Fibroblast of mammary gland (primary cell): ENCODE data around the gene DOK7.

Experiments used
- DNase-seq: peaks from one replicate; pipeline ENCODE4 v3.0.0-alpha.2; 2010; ENCODE audit warnings: low read depth
- H3K4me3 ChIP-seq: 2 replicates; pipeline ENCODE4 v1.5.1; 2011; ENCODE audit warnings: low read depth, mild to moderate bottlenecking, low read length, moderate library complexity; ENCODE audit not compliant: control insufficient read depth
- TF ChIP-seq, protein P1 (sequence below): conservative IDR thresholded peaks from 2 replicates; pipeline ENCODE4 v1.5.1; 2011; ENCODE audit warnings: low read depth, low read length, inconsistent platforms; ENCODE audit not compliant: control insufficient read depth, insufficient read depth

DOK7 gene, protein sequence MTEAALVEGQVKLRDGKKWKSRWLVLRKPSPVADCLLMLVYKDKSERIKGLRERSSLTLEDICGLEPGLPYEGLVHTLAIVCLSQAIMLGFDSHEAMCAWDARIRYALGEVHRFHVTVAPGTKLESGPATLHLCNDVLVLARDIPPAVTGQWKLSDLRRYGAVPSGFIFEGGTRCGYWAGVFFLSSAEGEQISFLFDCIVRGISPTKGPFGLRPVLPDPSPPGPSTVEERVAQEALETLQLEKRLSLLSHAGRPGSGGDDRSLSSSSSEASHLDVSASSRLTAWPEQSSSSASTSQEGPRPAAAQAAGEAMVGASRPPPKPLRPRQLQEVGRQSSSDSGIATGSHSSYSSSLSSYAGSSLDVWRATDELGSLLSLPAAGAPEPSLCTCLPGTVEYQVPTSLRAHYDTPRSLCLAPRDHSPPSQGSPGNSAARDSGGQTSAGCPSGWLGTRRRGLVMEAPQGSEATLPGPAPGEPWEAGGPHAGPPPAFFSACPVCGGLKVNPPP

DNA sequence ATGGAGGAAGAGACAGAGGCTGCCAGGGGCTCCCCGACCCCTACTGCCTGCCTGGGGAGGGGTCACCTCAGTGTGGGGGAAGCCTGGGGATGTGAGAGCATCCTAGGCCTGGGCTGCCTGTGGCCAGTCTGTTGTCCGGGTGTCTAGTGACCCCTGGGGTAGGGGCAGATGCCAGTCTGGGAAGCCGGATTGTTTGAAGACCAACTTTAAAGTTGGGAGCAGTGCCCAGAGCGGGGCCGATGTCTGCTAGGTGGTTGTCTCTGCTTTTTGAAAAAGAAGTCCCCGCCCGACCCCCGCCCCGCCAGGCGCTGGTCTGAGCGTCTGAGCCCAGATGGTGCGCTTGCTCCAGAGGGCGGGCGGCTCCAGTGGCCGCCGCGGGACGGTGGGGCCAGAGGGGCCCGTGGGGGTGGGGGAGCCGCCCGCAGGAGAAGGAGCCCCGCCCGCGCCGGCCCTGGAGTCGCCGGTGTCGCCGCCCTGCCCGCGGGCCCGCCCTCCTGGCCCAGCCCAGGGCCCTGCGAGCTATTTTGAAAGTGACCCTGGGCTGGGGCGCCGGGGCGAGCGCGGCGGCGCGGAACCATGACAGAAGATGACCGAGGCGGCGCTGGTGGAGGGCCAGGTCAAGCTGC, at the start of gene DOK7:
DOK7 (plus strand) TSS at position 517 of the 626 bp plus-strand sequence; CDS start at position 587, 70 bp downstream.
- no peak within 1 kb of the TSS for H3K4me3 ChIP-seq
- DNase-seq, result no peak
- TF ChIP-seq, protein P1, sequence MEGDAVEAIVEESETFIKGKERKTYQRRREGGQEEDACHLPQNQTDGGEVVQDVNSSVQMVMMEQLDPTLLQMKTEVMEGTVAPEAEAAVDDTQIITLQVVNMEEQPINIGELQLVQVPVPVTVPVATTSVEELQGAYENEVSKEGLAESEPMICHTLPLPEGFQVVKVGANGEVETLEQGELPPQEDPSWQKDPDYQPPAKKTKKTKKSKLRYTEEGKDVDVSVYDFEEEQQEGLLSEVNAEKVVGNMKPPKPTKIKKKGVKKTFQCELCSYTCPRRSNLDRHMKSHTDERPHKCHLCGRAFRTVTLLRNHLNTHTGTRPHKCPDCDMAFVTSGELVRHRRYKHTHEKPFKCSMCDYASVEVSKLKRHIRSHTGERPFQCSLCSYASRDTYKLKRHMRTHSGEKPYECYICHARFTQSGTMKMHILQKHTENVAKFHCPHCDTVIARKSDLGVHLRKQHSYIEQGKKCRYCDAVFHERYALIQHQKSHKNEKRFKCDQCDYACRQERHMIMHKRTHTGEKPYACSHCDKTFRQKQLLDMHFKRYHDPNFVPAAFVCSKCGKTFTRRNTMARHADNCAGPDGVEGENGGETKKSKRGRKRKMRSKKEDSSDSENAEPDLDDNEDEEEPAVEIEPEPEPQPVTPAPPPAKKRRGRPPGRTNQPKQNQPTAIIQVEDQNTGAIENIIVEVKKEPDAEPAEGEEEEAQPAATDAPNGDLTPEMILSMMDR, result no peak

DNA sequence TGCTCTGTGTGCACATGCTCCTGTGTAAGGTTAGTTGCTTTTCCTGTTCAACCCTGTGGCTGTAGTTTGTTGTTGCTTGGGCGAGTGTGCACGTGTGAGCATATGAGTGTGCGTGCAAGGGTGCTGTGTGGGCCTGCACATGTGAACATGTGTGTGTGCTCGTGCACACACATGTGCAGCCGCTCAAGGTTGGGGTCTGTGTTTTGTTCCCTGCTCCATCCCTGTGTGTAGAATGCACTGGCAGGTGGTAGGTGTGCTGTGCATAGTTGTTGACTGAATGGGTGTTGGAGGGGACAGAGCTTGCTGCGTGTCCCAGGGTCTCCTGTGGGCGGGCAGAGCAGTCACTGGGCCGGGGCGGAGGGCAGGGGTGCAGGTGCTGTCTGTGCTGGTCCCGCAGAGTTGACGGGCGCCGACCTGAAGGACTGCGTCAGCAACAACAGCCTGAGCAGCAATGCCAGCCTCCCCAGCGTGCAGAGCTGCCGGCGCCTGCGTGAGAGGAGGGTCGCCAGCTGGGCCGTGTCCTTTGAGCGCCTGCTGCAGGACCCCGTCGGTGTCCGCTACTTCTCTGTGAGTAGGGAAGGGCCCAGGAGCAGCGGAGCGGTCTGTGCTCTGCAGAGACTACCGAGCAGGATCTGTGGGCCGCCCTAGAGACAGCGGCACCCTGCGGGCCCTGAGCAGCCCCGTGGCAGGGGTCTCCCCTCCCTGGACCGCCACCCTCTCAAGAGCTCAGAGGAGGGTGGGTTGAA, 49.3 kb upstream of the DOK7 start:
- TF ChIP-seq, protein P1, result no peak
- DNase-seq, result no peak
- no peak overlapping the region for H3K4me3 ChIP-seq

DNA sequence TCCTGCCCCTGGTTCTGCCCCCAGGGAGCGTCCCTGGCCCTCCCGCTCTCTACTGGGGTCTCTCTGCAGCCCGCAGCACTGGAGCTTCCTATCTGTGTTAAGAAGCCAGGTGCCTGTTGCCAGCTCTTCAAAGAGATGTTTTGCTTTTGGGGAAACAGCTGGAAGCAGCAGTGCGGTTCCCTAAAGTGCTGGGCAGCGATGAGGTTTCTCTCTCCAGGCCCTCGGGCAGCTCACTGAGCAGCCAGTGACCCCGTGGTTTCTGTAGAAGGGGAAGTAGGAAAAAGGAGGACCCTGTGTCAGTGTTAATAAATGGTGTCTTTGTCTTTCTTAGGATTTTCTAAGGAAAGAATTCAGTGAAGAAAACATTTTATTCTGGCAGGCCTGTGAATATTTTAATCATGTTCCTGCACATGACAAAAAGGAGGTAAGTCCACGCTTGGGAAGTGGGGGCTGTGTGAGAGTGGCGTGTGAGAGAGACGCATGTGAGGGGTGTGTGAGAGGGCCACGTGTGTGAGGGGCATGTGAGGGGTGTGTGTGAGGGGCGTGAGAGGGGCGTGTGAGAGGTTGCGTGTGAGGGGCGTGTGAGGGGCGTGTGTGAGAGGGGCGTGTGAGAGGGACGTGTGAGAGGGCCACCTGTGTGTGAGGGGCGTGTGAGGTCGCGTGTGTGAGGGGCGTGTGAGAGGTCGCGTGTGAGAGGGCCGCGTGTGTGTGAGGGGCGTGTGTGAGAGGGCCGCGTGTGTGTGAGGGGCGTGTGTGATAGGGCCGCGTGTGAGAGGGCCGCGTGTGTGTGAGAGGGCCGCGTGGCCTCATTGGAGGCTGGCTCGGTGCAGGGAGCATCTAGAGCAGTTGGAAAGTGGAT, 48.5 kb upstream of the DOK7 start:
- TF ChIP-seq, protein P1, result no peak
- no peak for DNase-seq
- no peak overlapping the region for H3K4me3 ChIP-seq

DNA sequence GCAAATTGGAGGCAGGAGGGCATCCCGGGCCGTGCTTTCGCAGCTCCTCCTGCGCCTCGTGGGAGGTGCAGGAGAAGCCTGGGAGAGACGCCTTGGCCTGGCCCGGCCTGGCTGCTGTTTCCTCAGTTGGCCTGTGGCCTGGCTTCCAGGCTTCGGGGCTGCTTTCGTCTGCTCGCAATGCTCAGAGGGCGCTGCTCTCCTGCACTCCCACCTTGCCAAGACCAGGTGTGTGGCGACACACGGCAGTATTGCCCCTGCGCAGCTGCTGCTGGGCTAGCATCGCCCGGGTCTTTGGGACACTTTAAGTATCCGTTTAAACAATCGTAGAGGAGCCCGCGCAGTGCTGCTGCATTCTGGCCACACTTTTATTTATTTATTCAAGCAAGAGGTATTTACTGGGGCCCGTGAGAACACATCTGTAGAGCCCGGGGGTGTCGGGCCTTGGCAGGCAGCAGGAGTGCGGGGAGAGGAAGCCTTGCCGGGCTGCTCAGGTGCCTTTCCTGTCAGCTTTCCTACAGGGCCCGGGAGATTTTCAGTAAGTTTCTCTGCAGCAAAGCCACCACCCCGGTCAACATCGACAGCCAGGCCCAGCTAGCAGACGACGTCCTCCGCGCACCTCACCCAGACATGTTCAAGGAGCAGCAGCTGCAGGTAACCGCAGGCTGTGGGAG, 47.5 kb upstream of the DOK7 start:
- TF ChIP-seq, protein P1, result no peak
- DNase-seq, result no peak

DNA sequence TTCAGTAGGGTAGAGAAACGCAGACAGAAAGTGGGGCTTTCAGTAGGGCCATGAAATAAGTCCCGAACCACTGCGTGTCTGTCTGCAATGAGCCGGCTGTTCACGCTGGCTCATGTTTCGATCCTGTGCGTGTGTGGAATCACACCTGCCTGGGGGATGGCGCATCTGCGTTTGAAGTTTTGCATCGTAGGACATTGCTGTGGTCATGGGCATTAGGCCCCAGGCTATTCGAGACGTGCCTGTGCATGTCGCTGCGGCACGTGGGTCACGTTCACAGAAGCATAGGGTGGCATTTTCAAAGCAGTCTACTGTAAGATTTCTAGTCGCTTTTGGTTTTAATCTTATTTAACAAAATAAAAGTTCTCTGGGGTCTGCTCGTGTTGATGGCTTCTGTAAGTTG, 46.8 kb upstream of the DOK7 start:
- no peak for DNase-seq
- H3K4me3 ChIP-seq, result no peak overlapping the region

More for the DNA sequence above, 47.5 kb upstream of the DOK7 start:
- no peak overlapping the region for H3K4me3 ChIP-seq

More for the DNA sequence above, 46.8 kb upstream of the DOK7 start:
- TF ChIP-seq, protein P1, result no peak
